GM20431 (cell line): ENCODE results near the gene CRELD2.

Source experiments
- in situ Hi-C: fragments of 300-500 bp; cut with MseI, MboI; formaldehyde crosslinking; loops from one replicate; pipeline ENCODE4 v1.15.0; 2020; ENCODE audit warnings: low sequenced_read_pairs; ENCODE audit not compliant: unreplicated experiment

The CRELD2 gene

GRCh38 chr22:49973018-49973961 lies 54.9 kb downstream of the CRELD2 start:
- in situ Hi-C loops: no loop called here

- in situ Hi-C loops: no loop called here
These were observed 57.3 kb downstream of the CRELD2 start for GRCh38 chr22:49975543-49976389.

GRCh38 chr22:49976439-49977175 lies 58.2 kb downstream of the CRELD2 start:
- in situ Hi-C loops: no loop called here
